K562 (cell line): Measurements from ENCODE around the gene RASAL3. TPM values are rescaled to one million over a fixed set of nuclear protein-coding genes. Genes with fewer than 3 reads are reported as not detected.

Experiments used
- AFF1 ChIP-seq, 2 experiments: fragments of 450-650 bp; IDR thresholded peaks; 2 replicates each; pipeline ENCODE4 v1.6.1; 2018; ENCODE audit warnings: mild to moderate bottlenecking in 2 of 2, low read depth in 1 of 2; ENCODE audit not compliant: partially characterized antibody in 2 of 2
- ARNT ChIP-seq, 2 experiments: fragments of 450-650 bp; IDR thresholded peaks; 2 replicates each; pipeline ENCODE4 v1.6.1; 2016; ENCODE audit warnings: mild to moderate bottlenecking in 1 of 2
- CHD2 ChIP-seq: IDR thresholded peaks from 2 replicates; pipeline ENCODE4 v1.6.1; 2011; ENCODE audit warnings: low read depth, low read length
- CSDE1 ChIP-seq, 2 experiments: fragments of 450-650 bp; IDR thresholded peaks; 2 replicates each; pipeline ENCODE4 v1.6.1; 2016; ENCODE audit warnings: mild to moderate bottlenecking in 1 of 2
- ETS2 ChIP-seq: IDR thresholded peaks from 2 replicates; pipeline ENCODE4 v1.6.1; 2016; ENCODE audit warnings: borderline replicate concordance, missing genetic modification characterization, mild to moderate bottlenecking, moderate library complexity, missing compliant biosample characterization; ENCODE audit not compliant: poor library complexity, severe bottlenecking
- FOXJ2 ChIP-seq: fragments of 200-800 bp; sonication (Bioruptor generic); IDR thresholded peaks from 2 replicates; pipeline ENCODE4 v1.6.1; 2016; ENCODE audit warnings: missing genetic modification characterization, missing compliant biosample characterization
- HBP1 ChIP-seq: fragments of 450-650 bp; formaldehyde crosslinking; IDR thresholded peaks from 2 replicates; pipeline ENCODE4 v1.4.0; 2022; ENCODE audit warnings: missing genetic modification characterization
- MIER1 ChIP-seq: fragments of 450-650 bp; IDR thresholded peaks from 2 replicates; pipeline ENCODE4 v1.6.1; 2016; ENCODE audit warnings: antibody characterized with exemption, mild to moderate bottlenecking, low read depth
- RB1 ChIP-seq: fragments of 450-650 bp; IDR thresholded peaks from 2 replicates; pipeline ENCODE4 v1.6.1; 2017; ENCODE audit warnings: low read depth, mild to moderate bottlenecking
- RFX1 ChIP-seq: fragments of 450-650 bp; IDR thresholded peaks from 2 replicates; pipeline ENCODE4 v1.6.1; 2016; ENCODE audit warnings: mild to moderate bottlenecking, moderate library complexity
- TCF7 ChIP-seq: sonication (generic); IDR thresholded peaks from 2 replicates; pipeline ENCODE4 v1.6.1; 2016; ENCODE audit warnings: antibody characterized with exemption, borderline replicate concordance
- ZFP91 ChIP-seq: sonication (generic); formaldehyde crosslinking; IDR thresholded peaks from 2 replicates; pipeline ENCODE4 v1.8.0; 2022; ENCODE audit warnings: mild to moderate bottlenecking, missing genetic modification reagents
- ZNF133 ChIP-seq: fragments of 250-450 bp; sonication (Bioruptor Pico); IDR thresholded peaks from 2 replicates; pipeline ENCODE4 v1.4.0; 2020; ENCODE audit warnings: mild to moderate bottlenecking
- polyA plus RNA-seq, 8 experiments: library from polyadenylated mRNA; depleted of rRNA in 4 of 8; stranded (reverse) in 5 of 8; unstranded in 3 of 8; fragments of >200 nt; fragmentation: Nextera tagmentation in 2 of 8; fragmentation: Illumina TruSeq in 1 of 8; extraction: Ambion mirVana in 2 of 8; extraction: Trizol in 1 of 8; gene quantifications; 2 replicates each; pipeline versions ENCODE4 v1.2.1 to v1.2.3, GENCODE V29; 2011 to 2014; ENCODE audit warnings: inconsistent platforms in 1 of 8, missing spikeins in 1 of 8
- total RNA-seq, 7 experiments: library from RNA; depleted of rRNA in 6 of 7; stranded (reverse); fragments of >200 nt in 6 of 7; fragmentation: Illumina TruSeq in 2 of 7; extraction: Trizol in 2 of 7; gene quantifications; 2 replicates each; pipeline versions ENCODE4 v1.2.1 to v1.2.3, GENCODE V29; 2011 to 2021; ENCODE audit warnings: low replicate concordance in 1 of 7
- TF ChIP-seq, protein P1 (sequence below): fragments of 450-650 bp; IDR thresholded peaks from 2 replicates; pipeline ENCODE4 v1.6.1; 2018; ENCODE audit not compliant: partially characterized antibody

The RASAL3 gene
- total and polyA plus RNA-seq, 9 of the 15 experiments (the other 6 are each of a cell fraction or from before 2014, with no cell fraction given): 0.07 to 0.44 TPM; not detected in 7

DNA sequence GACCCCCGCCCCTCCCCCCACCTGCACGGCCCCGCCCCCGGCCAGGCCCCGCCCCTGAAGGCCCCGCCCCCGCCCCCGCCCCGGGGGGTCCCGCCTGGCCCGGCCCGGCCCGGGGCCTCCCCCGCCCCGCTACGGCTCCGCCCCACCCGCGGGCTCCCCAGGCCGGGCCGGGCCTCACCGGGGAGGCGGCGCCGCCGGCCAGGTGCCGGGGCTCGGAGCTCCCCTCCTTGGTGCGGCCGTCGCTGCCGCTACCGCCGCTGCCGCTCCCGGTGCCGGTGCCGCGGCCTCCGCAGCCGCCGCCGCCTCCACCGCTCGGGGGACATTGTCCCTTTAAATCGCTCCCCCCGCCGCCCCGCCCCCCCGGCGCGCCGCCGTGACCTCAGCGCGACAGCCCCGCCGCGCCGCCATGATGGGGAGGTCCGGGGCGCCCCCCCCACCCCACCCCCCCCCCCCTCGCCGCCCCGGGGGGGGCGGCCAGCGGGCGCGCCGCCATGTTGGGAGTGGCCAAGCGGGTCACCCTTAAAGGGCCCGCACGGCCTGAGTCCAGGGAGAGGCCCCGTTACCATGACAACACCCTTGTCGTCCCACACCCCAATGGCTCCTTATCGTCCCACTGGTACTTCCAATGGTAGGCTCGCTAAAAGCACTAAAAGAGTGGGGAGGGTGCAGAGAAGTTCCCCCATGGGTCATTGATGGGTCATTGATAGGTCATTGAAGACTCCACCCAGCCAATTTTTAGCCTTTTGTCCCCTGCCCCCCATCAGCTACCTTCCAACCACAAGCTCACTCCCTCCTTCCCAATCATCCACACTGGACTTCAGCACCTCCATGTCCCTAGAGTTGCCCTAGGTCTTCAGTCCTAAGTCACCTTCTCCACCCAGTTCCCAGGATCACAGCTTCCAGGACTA lies 14.5 kb downstream of the RASAL3 start, which contains the start of gene WIZ (continued):
- TF ChIP-seq FOXJ2 (tag) (no peak), HBP1 (CRISPR knock-in tag) (no peak), ZNF133 (no peak), ARNT (IDR thresholded peaks at IDR 0.05) (0 out of 4 replicates have a peak, but pooled peaks of 1 of the 2 experiments have one; percentile 33), AFF1 (IDR thresholded peaks at IDR 0.05; ENCODE audit: low read depth in 1 of 2, partially characterized antibody in 2 of 2) (peak in 1 of 2 experiments; percentile 87), RB1 (peak; percentile 58), CSDE1 (IDR thresholded peaks at IDR 0.05) (peak in 1 of 2 experiments; percentile 91; a peak in 2 of 4 replicates), RFX1 (peak; percentile 98), MIER1 (peak; percentile 69), TCF7 (no peak), CHD2 (peak; percentile 11; the same call in 1 of the 2 replicates), ETS2 (tag) (no peak), ZFP91 (CRISPR knock-in tag) (peak; percentile 96)
- TF ChIP-seq, protein P1, sequence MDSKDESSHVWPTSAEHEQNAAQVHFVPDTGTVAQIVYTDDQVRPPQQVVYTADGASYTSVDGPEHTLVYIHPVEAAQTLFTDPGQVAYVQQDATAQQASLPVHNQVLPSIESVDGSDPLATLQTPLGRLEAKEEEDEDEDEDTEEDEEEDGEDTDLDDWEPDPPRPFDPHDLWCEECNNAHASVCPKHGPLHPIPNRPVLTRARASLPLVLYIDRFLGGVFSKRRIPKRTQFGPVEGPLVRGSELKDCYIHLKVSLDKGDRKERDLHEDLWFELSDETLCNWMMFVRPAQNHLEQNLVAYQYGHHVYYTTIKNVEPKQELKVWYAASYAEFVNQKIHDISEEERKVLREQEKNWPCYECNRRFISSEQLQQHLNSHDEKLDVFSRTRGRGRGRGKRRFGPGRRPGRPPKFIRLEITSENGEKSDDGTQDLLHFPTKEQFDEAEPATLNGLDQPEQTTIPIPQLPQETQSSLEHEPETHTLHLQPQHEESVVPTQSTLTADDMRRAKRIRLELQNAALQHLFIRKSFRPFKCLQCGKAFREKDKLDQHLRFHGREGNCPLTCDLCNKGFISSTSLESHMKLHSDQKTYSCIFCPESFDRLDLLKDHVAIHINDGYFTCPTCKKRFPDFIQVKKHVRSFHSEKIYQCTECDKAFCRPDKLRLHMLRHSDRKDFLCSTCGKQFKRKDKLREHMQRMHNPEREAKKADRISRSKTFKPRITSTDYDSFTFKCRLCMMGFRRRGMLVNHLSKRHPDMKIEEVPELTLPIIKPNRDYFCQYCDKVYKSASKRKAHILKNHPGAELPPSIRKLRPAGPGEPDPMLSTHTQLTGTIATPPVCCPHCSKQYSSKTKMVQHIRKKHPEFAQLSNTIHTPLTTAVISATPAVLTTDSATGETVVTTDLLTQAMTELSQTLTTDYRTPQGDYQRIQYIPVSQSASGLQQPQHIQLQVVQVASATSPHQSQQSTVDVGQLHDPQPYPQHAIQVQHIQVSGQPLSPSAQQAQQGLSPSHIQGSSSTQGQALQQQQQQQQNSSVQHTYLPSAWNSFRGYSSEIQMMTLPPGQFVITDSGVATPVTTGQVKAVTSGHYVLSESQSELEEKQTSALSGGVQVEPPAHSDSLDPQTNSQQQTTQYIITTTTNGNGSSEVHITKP: peak; percentile 10
